GM08714 (cell line): ENCODE measurements around the gene CLEC4M.
"Not testable (repeated sequence)": the region's sequence is repeated elsewhere in the genome, so short reads cannot be mapped to it uniquely, and the experiment has no call there.

Experiments used
- H3K4me3 ChIP-seq: fragments of 200-500 bp; sonication (Bioruptor generic); 2 replicates; pipeline ENCODE4 v1.5.1; 2014; ENCODE audit warnings: mild to moderate bottlenecking, low read length, inconsistent platforms
- ZNF274 ChIP-seq: IDR thresholded peaks from 2 replicates; pipeline ENCODE4 v1.6.1; 2012; ENCODE audit warnings: mild to moderate bottlenecking, low read depth, low read length

CLEC4M gene

GRCh38 chr19:7746903-7747884 is 15.8 kb upstream of the CLEC4M start, which contains the start of gene CD209:
Gene CD209, minus strand, starts transcription at chr19:7747534. Its CDS starts 23 bp downstream, at chr19:7747511.
- no peak within 1 kb of the TSS for H3K4me3 ChIP-seq
- TF ChIP-seq ZNF274: no peak

DNA sequence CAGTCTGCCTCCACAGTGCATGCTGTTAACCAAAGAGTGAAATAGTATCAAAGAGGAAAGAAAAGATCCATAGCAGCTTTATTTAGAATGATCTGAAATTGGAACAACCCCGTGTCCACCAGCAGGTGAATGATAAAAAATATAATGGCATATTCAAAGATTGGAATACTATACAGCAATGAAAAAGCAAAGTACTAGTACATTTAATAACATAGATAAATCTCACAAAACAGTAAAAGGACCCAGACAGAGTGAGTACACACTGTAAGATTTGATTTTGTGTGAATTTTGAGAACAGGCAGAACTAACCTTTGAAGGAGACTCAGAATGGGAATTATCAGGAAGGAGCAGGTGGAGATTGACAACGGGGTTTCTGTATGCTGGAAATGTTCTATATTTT is 14.9 kb upstream of the CLEC4M start:
- H3K4me3 ChIP-seq: no peak overlapping the region
- no peak for TF ChIP-seq ZNF274

GRCh38 chr19:7748756-7749155 is 14.3 kb upstream of the CLEC4M start:
- no peak for TF ChIP-seq ZNF274
- H3K4me3 ChIP-seq: no peak overlapping the region

DNA sequence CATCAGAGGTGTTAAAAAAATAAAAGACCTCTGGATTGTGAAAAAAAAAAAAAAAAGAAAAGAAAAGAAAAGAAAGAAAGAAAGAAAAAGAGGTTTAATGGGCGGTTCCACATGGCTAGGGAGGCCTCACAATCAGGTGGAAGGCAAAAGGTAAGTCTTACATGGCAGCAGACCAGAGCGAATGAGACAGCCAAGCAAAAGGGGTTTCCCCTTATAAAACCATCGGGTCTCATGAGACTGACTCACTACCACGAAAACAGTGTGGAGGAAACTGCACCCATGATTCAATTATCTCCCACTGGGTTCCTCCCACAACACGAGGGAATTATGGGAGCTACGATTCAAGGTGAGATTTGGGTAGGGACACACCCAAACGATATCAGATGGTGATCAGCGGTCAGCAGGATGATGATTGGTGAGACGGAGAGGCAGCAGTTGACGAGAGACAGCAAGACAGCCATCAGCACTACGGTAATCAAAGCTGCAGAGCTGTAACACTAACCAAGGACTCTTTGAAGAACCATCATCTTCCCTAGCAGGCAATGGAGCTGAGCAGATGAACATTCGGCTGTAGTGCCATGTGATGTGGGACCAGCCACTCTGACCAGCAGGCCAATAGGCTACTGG is 11.8 kb upstream of the CLEC4M start:
- H3K4me3 ChIP-seq: no peak overlapping the region
- TF ChIP-seq ZNF274: no peak

- H3K4me3 ChIP-seq: no peak overlapping the region
- TF ChIP-seq ZNF274: no peak
Measured at GRCh38 chr19:7756258-7756657, 6.8 kb upstream of the CLEC4M start.

DNA sequence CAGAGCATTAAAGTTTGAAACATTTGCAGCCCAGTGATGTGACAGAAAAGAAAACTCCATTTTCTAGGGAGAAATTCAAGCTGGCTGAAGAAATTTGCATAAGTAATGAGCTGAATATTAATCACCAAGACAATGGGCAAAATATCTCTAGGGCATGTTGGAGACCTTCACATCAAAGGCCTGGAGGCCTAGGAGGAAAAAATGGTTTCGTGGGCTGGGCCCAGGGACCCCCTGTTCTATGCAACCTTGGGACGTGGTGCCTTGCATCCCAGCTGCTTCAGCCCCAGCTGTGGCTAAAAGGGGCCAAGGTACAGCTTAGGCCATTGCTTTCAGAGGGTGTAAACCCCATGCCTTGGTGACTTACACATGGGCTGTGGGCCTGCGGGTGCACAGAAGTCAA is 5.7 kb upstream of the CLEC4M start:
- TF ChIP-seq ZNF274: no peak
- no peak overlapping the region for H3K4me3 ChIP-seq

DNA sequence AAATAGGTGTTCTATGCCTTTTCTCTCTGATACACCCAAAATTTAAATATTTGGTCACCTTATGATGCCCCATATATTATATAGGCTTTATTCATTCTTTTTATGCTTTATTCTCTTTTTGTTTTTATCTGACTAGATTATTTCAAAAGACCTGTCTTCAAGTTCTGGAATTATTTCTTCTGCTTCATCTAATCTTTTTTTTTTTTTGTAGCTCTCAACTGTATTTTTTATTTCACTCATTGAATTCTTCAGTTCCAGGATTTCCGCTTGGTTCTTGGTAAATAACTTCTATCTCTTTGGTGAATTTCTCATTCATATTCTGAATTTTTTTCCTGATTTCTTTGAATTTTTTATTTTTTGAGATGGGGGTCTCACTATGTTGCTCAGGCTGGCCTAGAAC is 3.9 kb upstream of the CLEC4M start:
- no peak overlapping the region for H3K4me3 ChIP-seq

GRCh38 chr19:7763696-7764095 is 653 bp downstream of the CLEC4M start:
- TF ChIP-seq ZNF274: no peak
- H3K4me3 ChIP-seq: no peak overlapping the region

More for the DNA sequence above, 3.9 kb upstream of the CLEC4M start:
- TF ChIP-seq ZNF274: no peak

- H3K4me3 ChIP-seq: not testable (repeated sequence)
Measured at GRCh38 chr19:7764157-7764556, 1.1 kb downstream of the CLEC4M start.

DNA sequence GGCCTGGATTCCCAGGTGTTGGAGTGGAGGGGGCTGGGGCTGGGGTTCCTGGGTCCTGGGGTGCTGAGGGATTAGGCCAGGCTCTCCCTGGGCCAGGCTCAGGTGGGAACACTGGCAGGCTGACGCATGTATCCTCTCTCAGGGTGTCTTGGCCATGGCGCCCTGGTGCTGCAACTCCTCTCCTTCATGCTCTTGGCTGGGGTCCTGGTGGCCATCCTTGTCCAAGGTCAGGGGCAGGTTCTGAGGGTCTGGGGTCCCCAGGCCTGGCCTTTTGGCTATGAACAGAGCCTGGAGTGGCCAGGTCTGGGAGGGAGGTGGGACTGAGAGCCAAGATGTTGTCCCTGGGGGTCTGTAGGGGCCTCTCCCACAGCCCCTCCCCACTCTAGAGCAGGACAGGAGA is 2.0 kb downstream of the CLEC4M start:
- H3K4me3 ChIP-seq: not testable (repeated sequence)

- H3K4me3 ChIP-seq: no peak overlapping the region
- TF ChIP-seq ZNF274: no peak
Measured at GRCh38 chr19:7766535-7766934, 3.5 kb downstream of the CLEC4M start.

DNA sequence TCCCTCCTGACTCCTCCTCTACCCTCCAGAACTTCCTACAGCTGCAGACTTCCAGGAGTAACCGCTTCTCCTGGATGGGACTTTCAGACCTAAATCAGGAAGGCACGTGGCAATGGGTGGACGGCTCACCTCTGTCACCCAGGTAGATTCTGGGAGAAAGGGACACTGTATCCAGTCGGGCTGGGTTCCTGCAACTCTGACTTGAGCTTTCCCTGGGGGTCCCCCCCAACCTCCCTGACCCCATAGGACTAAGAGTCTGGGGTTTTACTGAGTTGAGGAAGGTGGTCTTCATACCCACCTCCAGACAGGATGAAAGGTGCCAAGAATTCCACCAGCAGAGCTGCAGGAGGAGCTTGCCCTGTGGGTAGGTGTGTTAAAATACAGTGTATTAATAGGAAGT is 4.4 kb downstream of the CLEC4M start:
- no peak for TF ChIP-seq ZNF274

DNA sequence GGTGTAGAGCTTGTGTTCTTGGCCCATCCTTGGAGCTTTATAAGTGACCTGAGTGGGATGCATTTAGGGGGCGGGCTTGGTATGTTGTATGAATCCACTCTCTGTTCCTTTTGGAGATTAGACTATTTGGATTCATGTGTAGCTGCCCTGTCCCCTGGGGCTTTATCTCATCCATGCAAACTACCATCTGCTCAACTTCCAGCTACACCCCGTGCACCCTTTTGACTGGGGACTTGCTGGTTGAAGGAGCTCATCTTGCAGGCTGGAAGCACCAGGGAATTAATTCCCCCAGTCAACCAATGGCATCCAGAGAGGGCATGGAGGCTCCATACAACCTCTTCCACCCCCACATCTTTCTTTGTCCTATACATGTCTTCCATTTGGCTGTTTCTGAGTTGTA is 6.1 kb downstream of the CLEC4M start:
- no peak for TF ChIP-seq ZNF274
- H3K4me3 ChIP-seq: no peak overlapping the region

More for the DNA sequence above, 4.4 kb downstream of the CLEC4M start:
- H3K4me3 ChIP-seq: no peak overlapping the region

DNA sequence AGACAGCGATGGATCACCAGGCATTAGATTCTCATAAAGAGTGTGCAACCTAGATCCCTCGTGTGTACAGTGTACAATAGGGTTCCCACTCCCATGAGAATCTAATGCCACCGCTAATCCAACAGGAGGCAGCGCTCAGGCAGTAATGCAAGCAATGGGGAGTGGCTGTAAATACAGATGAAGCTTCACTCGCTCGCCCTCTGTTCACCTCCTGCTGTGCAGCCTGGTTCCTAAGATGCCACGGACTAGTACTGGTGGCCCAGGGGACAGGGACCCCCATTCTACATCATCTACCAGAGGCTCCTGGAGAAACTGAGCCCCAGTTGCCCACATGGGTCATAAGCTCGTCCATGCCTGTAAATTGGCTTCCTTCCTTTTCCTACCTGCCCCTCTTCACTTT is 8.0 kb downstream of the CLEC4M start:
- no peak for TF ChIP-seq ZNF274
- no peak overlapping the region for H3K4me3 ChIP-seq

GRCh38 chr19:7772752-7773291 is 9.8 kb downstream of the CLEC4M start:
- TF ChIP-seq ZNF274: no peak
- no peak overlapping the region; the same call in 1 of the 2 replicates for H3K4me3 ChIP-seq
